Thyroid gland (tissue), 4 donors: ENCODE data around the gene KHDRBS1. TPM values are rescaled to one million over a fixed set of nuclear protein-coding genes. Genes with fewer than 3 reads are reported as not detected.
"Not testable (repeated sequence)": the region's sequence is repeated elsewhere in the genome, so short reads cannot be mapped to it uniquely, and the experiment has no call there.

ENCODE experiments used
- DNase-seq, 2 donors: peaks; one replicate each; pipeline ENCODE4 v3.0.0-alpha.2; 2019
- H3K27ac ChIP-seq, 3 donors: fragments of 200-600 bp; sonication (generic); 1 replicate in 2 of 3; 2 replicates in 1 of 3; pipeline ENCODE4 v1.5.1; 2016 to 2019; ENCODE audit warnings: mild to moderate bottlenecking in 1 of 3, moderate library complexity in 1 of 3
- H3K27me3 ChIP-seq: fragments of 200-600 bp; sonication (generic); one replicate; pipeline ENCODE4 v1.5.1; 2019
- H3K36me3 ChIP-seq, 2 donors: fragments of 200-600 bp; sonication (generic); one replicate each; pipeline ENCODE4 v1.5.1; 2016 to 2019
- H3K4me1 ChIP-seq, 2 donors: fragments of 200-600 bp; sonication (generic); one replicate each; pipeline ENCODE4 v1.5.1; 2017 to 2019
- H3K4me3 ChIP-seq, 3 donors: fragments of 200-600 bp; sonication (generic); replicated peaks in 1 of 3; 1 replicate in 2 of 3; 2 replicates in 1 of 3; pipeline ENCODE4 v1.5.1; 2016; ENCODE audit warnings: mild to moderate bottlenecking in 1 of 3
- H3K9me3 ChIP-seq: fragments of 200-600 bp; sonication (generic); one replicate; pipeline ENCODE4 v1.5.1; 2017
- POLR2A ChIP-seq, 2 donors: fragments of 450-650 bp; IDR thresholded peaks; one replicate each; pipeline ENCODE4 v1.6.1; 2017; ENCODE audit warnings: antibody characterized with exemption in 2 of 2, mild to moderate bottlenecking in 2 of 2, moderate library complexity in 1 of 2
- WGBS, 2 donors: methylation state at CpG; one replicate each; pipeline ENCODE4 v1.1.5; 2017; 5-methylcytosine and 5-hydroxymethylcytosine counted together
- intact Hi-C: fragments of 100-400 bp; cut with DNase I; formaldehyde crosslinking; loops from one replicate; pipeline ENCODE4 v1.15.1; 2023
- total RNA-seq, 4 donors: library from RNA; depleted of rRNA; stranded (reverse); fragments of >200 nt; gene quantifications; one replicate each; pipeline ENCODE4 v1.2.3, GENCODE V29; 2016
- TF ChIP-seq, protein P1 (sequence below), 6 experiments: fragments of 200-600 bp in 3 of 6; fragments of 450-650 bp in 3 of 6; sonication (generic) in 3 of 6; IDR thresholded peaks; one replicate each; pipeline ENCODE4 v1.5.1; 2016 to 2019; ENCODE audit warnings: antibody characterized with exemption in 6 of 6, mild to moderate bottlenecking in 2 of 6, inconsistent platforms in 1 of 6, moderate library complexity in 1 of 6

KHDRBS1 gene
- total RNA-seq, 4 donors from 2014 or later: 71.9 to 107 (median 82.5) TPM

GRCh38 chr1:32060914-32061313 is 47.2 kb downstream of the KHDRBS1 start:
- no peaks in the 10 kb centered on the region for H3K9me3 ChIP-seq
- no peak overlapping the region for H3K4me3 ChIP-seq
- H3K36me3 ChIP-seq: peaks cover 18 to 19% of the 10 kb centered on the region in 2 donors
- DNase-seq: no peak
- TF ChIP-seq POLR2A (IDR thresholded peaks at IDR 0.05): no peak
- TF ChIP-seq, protein P1, sequence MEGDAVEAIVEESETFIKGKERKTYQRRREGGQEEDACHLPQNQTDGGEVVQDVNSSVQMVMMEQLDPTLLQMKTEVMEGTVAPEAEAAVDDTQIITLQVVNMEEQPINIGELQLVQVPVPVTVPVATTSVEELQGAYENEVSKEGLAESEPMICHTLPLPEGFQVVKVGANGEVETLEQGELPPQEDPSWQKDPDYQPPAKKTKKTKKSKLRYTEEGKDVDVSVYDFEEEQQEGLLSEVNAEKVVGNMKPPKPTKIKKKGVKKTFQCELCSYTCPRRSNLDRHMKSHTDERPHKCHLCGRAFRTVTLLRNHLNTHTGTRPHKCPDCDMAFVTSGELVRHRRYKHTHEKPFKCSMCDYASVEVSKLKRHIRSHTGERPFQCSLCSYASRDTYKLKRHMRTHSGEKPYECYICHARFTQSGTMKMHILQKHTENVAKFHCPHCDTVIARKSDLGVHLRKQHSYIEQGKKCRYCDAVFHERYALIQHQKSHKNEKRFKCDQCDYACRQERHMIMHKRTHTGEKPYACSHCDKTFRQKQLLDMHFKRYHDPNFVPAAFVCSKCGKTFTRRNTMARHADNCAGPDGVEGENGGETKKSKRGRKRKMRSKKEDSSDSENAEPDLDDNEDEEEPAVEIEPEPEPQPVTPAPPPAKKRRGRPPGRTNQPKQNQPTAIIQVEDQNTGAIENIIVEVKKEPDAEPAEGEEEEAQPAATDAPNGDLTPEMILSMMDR (IDR thresholded peaks at IDR 0.05): no peak
- H3K27me3 ChIP-seq: no peaks in the 10 kb centered on the region
- peak overlapping the region in 1 of 3 donors; percentile 20 for H3K27ac ChIP-seq
- peaks cover 16 to 21% of the 10 kb centered on the region in 2 donors for H3K4me1 ChIP-seq
- intact Hi-C loops: loop anchor here (5.0 to 10.0 kb wide), 2 partner anchors 54 to 96 kb away; no protein-coding TSS in a partner anchor

DNA sequence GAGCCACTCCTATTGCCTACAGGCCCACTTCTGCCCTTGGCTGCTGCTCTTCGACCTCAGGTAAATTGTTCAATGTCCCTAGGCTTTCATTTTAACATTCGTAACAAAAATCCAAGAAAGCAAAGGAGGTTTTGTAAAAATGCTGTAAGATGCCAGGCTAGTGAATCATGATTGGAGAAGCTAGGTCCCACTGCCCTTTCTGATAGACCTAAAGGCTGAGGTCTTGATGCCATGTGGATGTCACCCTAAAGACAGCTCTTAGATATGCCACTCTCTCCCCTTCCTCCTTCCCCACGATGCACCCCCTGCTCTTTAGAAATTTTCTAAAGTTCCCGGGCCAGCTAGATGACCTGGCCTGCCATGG is 49.2 kb downstream of the KHDRBS1 start:
- Histone ChIP-seq H3K36me3 (peaks cover 18 to 19% of the 10 kb centered on the region in 2 donors), H3K4me3 (no peak overlapping the region), H3K27ac (peak overlapping the region; percentile 34 to 77 (median 53)), H3K27me3 (no peaks in the 10 kb centered on the region), H3K9me3 (no peaks in the 10 kb centered on the region), H3K4me1 (peaks cover 19 to 33% of the 10 kb centered on the region in 2 donors)
- no peak for DNase-seq
- TF ChIP-seq, protein P1 (IDR thresholded peaks at IDR 0.05): no peak
- no peak for TF ChIP-seq POLR2A (IDR thresholded peaks at IDR 0.05)
- intact Hi-C loops: loop anchor here (5.0 to 10.0 kb wide), 2 partner anchors 56 to 98 kb away; no protein-coding TSS in a partner anchor
- 50 to 52% methylated on average over 4 of the region's 4 CpGs for WGBS, 2 donors

- peak overlapping the region; percentile 34 to 77 (median 53) for H3K27ac ChIP-seq
- intact Hi-C loops: loop anchor here (5.0 to 10.0 kb wide), 2 partner anchors 56 to 98 kb away; no protein-coding TSS in a partner anchor
- TF ChIP-seq POLR2A (IDR thresholded peaks at IDR 0.05): no peak
- TF ChIP-seq, protein P1 (IDR thresholded peaks at IDR 0.05): peak; percentile 26 to 87 (median 63)
These were observed 49.6 kb downstream of the KHDRBS1 start for GRCh38 chr1:32063261-32063681.

GRCh38 chr1:32065613-32066488 is 52.2 kb downstream of the KHDRBS1 start:
- intact Hi-C loops: loop anchor here (10.0 kb wide), 1 partner anchor 101 kb away; no protein-coding TSS in a partner anchor
- not testable (repeated sequence) for H3K9me3 ChIP-seq, H3K36me3 ChIP-seq, H3K4me3 ChIP-seq, H3K27me3 ChIP-seq
- H3K27ac ChIP-seq: peak overlapping the region in 2 of 3 donors; percentile 20 to 48
- DNase-seq: peak; percentile 6 to 11
- WGBS, 2 donors: 69 to 79% methylated on average over 21 of the region's 21 CpGs
- peaks cover 19 to 47% of the 10 kb centered on the region in 2 donors for H3K4me1 ChIP-seq

More at GRCh38 chr1:32063261-32063681, 49.6 kb downstream of the KHDRBS1 start:
- Histone ChIP-seq H3K4me1 (peaks cover 19 to 37% of the 10 kb centered on the region in 2 donors), H3K9me3 (no peaks in the 10 kb centered on the region), H3K27me3 (no peaks in the 10 kb centered on the region), H3K4me3 (no peak overlapping the region), H3K36me3 (peaks cover 18 to 19% of the 10 kb centered on the region in 2 donors)
- DNase-seq: peak in 1 of 2 donors; percentile 20
- WGBS, 2 donors: 7 to 16% methylated on average over 1 of the region's 1 CpG

GRCh38 chr1:32066489-32066873 is 52.8 kb downstream of the KHDRBS1 start:
- Histone ChIP-seq H3K4me3 (no peak overlapping the region), H3K4me1 (peaks cover 19 to 47% of the 10 kb centered on the region in 2 donors), H3K36me3 (peaks cover 0 to under 1% of the 10 kb centered on the region in 2 donors), H3K27me3 (no peaks in the 10 kb centered on the region), H3K9me3 (no peaks in the 10 kb centered on the region), H3K27ac (peak overlapping the region; percentile 1 to 48 (median 20))
- intact Hi-C loops: loop anchor here (10.0 kb wide), 1 partner anchor 102 kb away; no protein-coding TSS in a partner anchor
- peak; percentile 83 to 87 for DNase-seq
- 5 to 12% methylated on average over 4 of the region's 4 CpGs for WGBS, 2 donors
- TF ChIP-seq, protein P1 (IDR thresholded peaks at IDR 0.05): no peak
- no peak for TF ChIP-seq POLR2A (IDR thresholded peaks at IDR 0.05)
